ENCODE results near the gene LBHD2.

Gene LBHD2

GRCh38 chr14:103139132-103140025, 55.4 kb downstream of the LBHD2 start:
- TF ChIP-seq CTCF (IDR thresholded peaks at IDR 0.05; ENCODE audit: low read depth, low read length), result no peak
- no peak overlapping the region for H3K4me3 ChIP-seq (ENCODE audit: low read depth, low read length)
